H1 (cell line): ENCODE data around the gene TP53BP2. TPM values are rescaled to one million over a fixed set of nuclear protein-coding genes. Genes with fewer than 3 reads are reported as not detected.

ENCODE experiments used
- CTCF ChIA-PET: fragments of 300-600 bp; sonication (Branson Sonifier 250); formaldehyde crosslinking; loops from one replicate; lab custom pipeline; 2021; ENCODE audit not compliant: partially characterized antibody; lab: Charles Lee
- POLR2A ChIA-PET: fragments of 300-600 bp; sonication (Branson Sonifier 250); formaldehyde crosslinking; loops from one replicate; lab custom pipeline; 2021; ENCODE audit warnings: inconsistent platforms; ENCODE audit not compliant: partially characterized antibody; lab: Charles Lee
- DNase-seq, 2 experiments: peaks; one replicate each; pipeline versions ENCODE4 v3.0.0 to v3.0.0-alpha.2; 2010 to 2022; ENCODE audit warnings: low spot score in 2 of 2, low read depth in 1 of 2, mixed read lengths in 1 of 2
- FAIRE-seq: peaks from 2 replicates; lab custom pipeline; 2011; peaks lifted over from hg19 to GRCh38; lab: Jason Lieb, UNC
- H2AFZ ChIP-seq: 2 replicates; pipeline ENCODE4 v1.8.1; 2012; ENCODE audit warnings: low read length, inconsistent platforms
- H2AK5ac ChIP-seq: 2 replicates; pipeline ENCODE4 v1.6.1; 2013; ENCODE audit warnings: low read depth, low read length
- H2BK120ac ChIP-seq: replicated peaks from 2 replicates; pipeline ENCODE3; 2013; ENCODE audit warnings: low read depth, low read length, inconsistent platforms
- H2BK12ac ChIP-seq: 2 replicates; pipeline ENCODE4 v1.6.1; 2013; ENCODE audit warnings: low read depth, low read length
- H2BK15ac ChIP-seq: 2 replicates; pipeline ENCODE4 v1.6.1; 2013; ENCODE audit warnings: low read length
- H2BK20ac ChIP-seq: 2 replicates; pipeline ENCODE4 v1.6.1; 2013; ENCODE audit warnings: low read length
- H2BK5ac ChIP-seq: 2 replicates; pipeline ENCODE4 v1.6.1; 2013; ENCODE audit warnings: low read depth, low read length
- H3K14ac ChIP-seq: 2 replicates; pipeline ENCODE4 v1.6.1; 2013; ENCODE audit warnings: inconsistent platforms; ENCODE audit not compliant: insufficient read length
- H3K18ac ChIP-seq: 2 replicates; pipeline ENCODE4 v1.6.1; 2013; ENCODE audit warnings: low read length; ENCODE audit errors: extremely low read depth
- H3K23ac ChIP-seq: 2 replicates; pipeline ENCODE4 v1.6.1; 2013; ENCODE audit warnings: inconsistent platforms; ENCODE audit not compliant: insufficient read length
- H3K23me2 ChIP-seq: 2 replicates; pipeline ENCODE4 v1.6.1; 2013; ENCODE audit warnings: low read depth, low read length
- H3K27ac ChIP-seq: 2 replicates; pipeline ENCODE4 v1.6.1; 2011; ENCODE audit warnings: low read depth, low read length, inconsistent platforms
- H3K27me3 ChIP-seq, 4 experiments: replicated peaks in 1 of 4; 1 replicate in 1 of 4; 2 replicates in 3 of 4; pipeline versions ENCODE4 v1.6.1 to v1.8.1; 2011 to 2013; ENCODE audit warnings: low read length in 3 of 4, mild to moderate bottlenecking in 3 of 4, inconsistent platforms in 2 of 4, mixed read lengths in 2 of 4, moderate library complexity in 1 of 4; ENCODE audit not compliant: control insufficient read depth in 3 of 4, insufficient read depth in 3 of 4; ENCODE audit errors: extremely low read depth in 1 of 4
- H3K36me3 ChIP-seq, 4 experiments: 2 replicates each; pipeline versions ENCODE4 v1.6.1 to v1.8.1; 2011 to 2013; ENCODE audit warnings: mild to moderate bottlenecking in 4 of 4, low read length in 3 of 4, moderate library complexity in 2 of 4, control low read depth in 1 of 4, inconsistent platforms in 1 of 4; ENCODE audit not compliant: insufficient read depth in 4 of 4, control insufficient read depth in 2 of 4
- H3K4ac ChIP-seq: replicated peaks from 2 replicates; pipeline ENCODE3; 2013; ENCODE audit warnings: low read length, low read depth, mixed read lengths, inconsistent platforms; ENCODE audit not compliant: insufficient read length
- H3K4me1 ChIP-seq, 4 experiments: replicated peaks in 1 of 4; 1 replicate in 1 of 4; 2 replicates in 3 of 4; pipeline versions ENCODE4 v1.6.1 to v1.8.1; 2011 to 2013; ENCODE audit warnings: low read length in 3 of 4, inconsistent platforms in 2 of 4, mixed read lengths in 1 of 4; ENCODE audit not compliant: insufficient read depth in 4 of 4, control insufficient read depth in 3 of 4
- H3K4me2 ChIP-seq, 2 experiments: 2 replicates each; pipeline versions ENCODE4 v1.6.1 to v1.8.1; 2011 to 2013; ENCODE audit warnings: low read depth in 2 of 2, low read length in 2 of 2, control low read depth in 1 of 2, inconsistent platforms in 1 of 2, mild to moderate bottlenecking in 1 of 2; ENCODE audit not compliant: insufficient read depth in 1 of 2
- H3K4me3 ChIP-seq, 4 experiments: fragments of 200-600, 300-600 bp in 1 of 4; sonication (generic), shearing (Covaris generic), sonication (Bioruptor Twin) in 1 of 4; 2 replicates each; pipeline versions ENCODE4 v1.5.1 to v1.8.1; 2011 to 2016; ENCODE audit warnings: low read length in 4 of 4, low read depth in 3 of 4, control low read depth in 2 of 4, inconsistent platforms in 2 of 4, mild to moderate bottlenecking in 2 of 4, mixed read lengths in 1 of 4, moderate library complexity in 1 of 4; ENCODE audit not compliant: insufficient read depth in 2 of 4; ENCODE audit errors: extremely low read depth in 1 of 4
- H3K56ac ChIP-seq: replicated peaks from 2 replicates; pipeline ENCODE3; 2013; ENCODE audit warnings: low read depth, mild to moderate bottlenecking, mixed read lengths, low read length, inconsistent platforms; ENCODE audit not compliant: insufficient read length
- H3K79me1 ChIP-seq: 2 replicates; pipeline ENCODE4 v1.6.1; 2013; ENCODE audit warnings: low read depth, low read length, control low read depth
- H3K79me2 ChIP-seq, 2 experiments: 2 replicates each; pipeline versions ENCODE4 v1.6.1 to v1.8.1; 2012 to 2013; ENCODE audit warnings: low read length in 2 of 2, mild to moderate bottlenecking in 2 of 2, inconsistent platforms in 1 of 2; ENCODE audit not compliant: insufficient read depth in 2 of 2, control insufficient read depth in 1 of 2
- H3K9ac ChIP-seq, 4 experiments: replicated peaks in 1 of 4; 1 replicate in 1 of 4; 2 replicates in 3 of 4; pipeline versions ENCODE4 v1.6.1 to v1.8.1; 2011 to 2013; ENCODE audit warnings: low read depth in 3 of 4, low read length in 3 of 4, control low read depth in 2 of 4, mild to moderate bottlenecking in 2 of 4, moderate library complexity in 2 of 4, inconsistent platforms in 1 of 4; ENCODE audit errors: extremely low read depth in 1 of 4
- H3K9me3 ChIP-seq, 2 experiments: 2 replicates each; pipeline versions ENCODE4 v1.6.1 to v1.8.1; 2012 to 2013; ENCODE audit warnings: mild to moderate bottlenecking in 2 of 2, moderate library complexity in 2 of 2, control low read depth in 1 of 2, inconsistent platforms in 1 of 2, low read depth in 1 of 2, low read length in 1 of 2, mixed read lengths in 1 of 2; ENCODE audit not compliant: insufficient read depth in 2 of 2
- H4K20me1 ChIP-seq, 2 experiments: replicated peaks in 1 of 2; 2 replicates each; pipeline versions ENCODE3 to v1.8.1; 2011 to 2013; ENCODE audit warnings: inconsistent platforms in 2 of 2, low read length in 2 of 2, mild to moderate bottlenecking in 1 of 2; ENCODE audit not compliant: insufficient read depth in 2 of 2, control insufficient read depth in 1 of 2
- H4K5ac ChIP-seq: 2 replicates; pipeline ENCODE4 v1.6.1; 2013; ENCODE audit warnings: low read length, low read depth, mixed read lengths, inconsistent platforms; ENCODE audit not compliant: insufficient read length
- H4K8ac ChIP-seq: 2 replicates; pipeline ENCODE4 v1.8.0; 2013; ENCODE audit warnings: mild to moderate bottlenecking, moderate library complexity, low read length, inconsistent platforms; ENCODE audit not compliant: insufficient read depth; ENCODE audit errors: extremely low read depth
- H4K91ac ChIP-seq: replicated peaks from 2 replicates; pipeline ENCODE3; 2013; ENCODE audit warnings: low read length, mixed read lengths, inconsistent platforms; ENCODE audit not compliant: insufficient read length
- CHD1 ChIP-seq: IDR thresholded peaks from 2 replicates; pipeline ENCODE4 v1.6.1; 2012; ENCODE audit warnings: low read depth, low read length, improper control_type of control experiment
- SIRT6 ChIP-seq: IDR thresholded peaks from one replicate; pipeline ENCODE4 v1.7.1; 2012; ENCODE audit warnings: low read length, inconsistent platforms
- SP1 ChIP-seq: IDR thresholded peaks from 2 replicates; pipeline ENCODE4 v1.6.1; 2011; ENCODE audit warnings: low read depth, low read length
- SUZ12 ChIP-seq: fragments of 200-600 bp; sonication (generic); IDR thresholded peaks from 2 replicates; pipeline ENCODE4 v1.6.1; 2012; ENCODE audit warnings: mild to moderate bottlenecking, inconsistent platforms, low read length, moderate library complexity, mixed read lengths
- WGBS, 2 experiments: shearing (Covaris generic) in 1 of 2; methylation state at CpG; one replicate each; pipeline versions ENCODE4 v1.1.6 to v1.1.7; 2013 to 2015; ENCODE audit warnings: low lambda C conversion rate in 2 of 2, mixed read lengths in 2 of 2, inconsistent platforms in 1 of 2, low coverage in 1 of 2, missing lambda C conversion rate in 1 of 2; ENCODE audit not compliant: insufficient replicate concordance in 2 of 2, insufficient coverage in 1 of 2, insufficient read length in 1 of 2; ENCODE audit errors: extremely low coverage in 1 of 2, missing lambda C conversion rate in 1 of 2; 5-methylcytosine and 5-hydroxymethylcytosine counted together
- polyA plus RNA-seq, 7 experiments: library from polyadenylated mRNA; depleted of rRNA in 3 of 7; stranded (reverse) in 5 of 7; unstranded in 2 of 7; fragments of >200 nt in 5 of 7; fragments of 200-250 nt in 2 of 7; gene quantifications; 1 replicate in 5 of 7; 2 replicates in 1 of 7; 4 replicates in 1 of 7; pipeline versions ENCODE4 v1.2.1 to v1.2.3, GENCODE V29; 2011 to 2013; ENCODE audit warnings: missing spikeins in 2 of 7, mixed read lengths in 2 of 7
- total RNA-seq: library from RNA; stranded (reverse); fragmentation: NEBNext Ultra II Directional; extraction: Animal tissue kit (Norgen Biotek cat#: 25700); gene quantifications from 2 replicates; pipeline ENCODE4 v1.2.1, GENCODE V29; 2021
- TF ChIP-seq, protein P1 (sequence below): IDR thresholded peaks from 2 replicates; pipeline ENCODE4 v1.6.1; 2012; ENCODE audit warnings: inconsistent platforms

TP53BP2 gene
- total and polyA plus RNA-seq, 2 of the 8 experiments (the other 6 are each of a cell fraction or from before 2014, with no cell fraction given), result 18.0 to 38.7 TPM

DNA sequence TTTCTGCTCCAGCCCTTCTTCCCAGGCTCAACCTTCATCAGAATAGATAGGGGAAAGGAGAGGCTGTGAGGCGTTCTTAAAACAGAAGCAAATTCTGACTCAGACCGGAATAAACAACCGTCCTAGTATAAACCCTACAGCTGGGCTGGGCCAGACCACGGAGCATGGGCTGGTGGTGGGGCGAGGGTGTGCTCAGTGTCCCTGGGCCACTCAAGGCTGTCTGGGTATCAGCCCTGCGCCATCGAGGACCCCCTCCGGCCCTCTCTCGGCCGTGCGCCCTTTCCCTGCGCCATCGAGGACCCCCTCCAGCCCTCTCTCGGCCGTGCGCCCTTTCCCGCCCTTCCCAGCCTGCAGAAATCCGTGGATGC lies 97.4 kb downstream of the TP53BP2 start:
- POLR2A ChIA-PET, result interaction anchor here (1.2 to 2.2 kb wide), 3 partner anchors 30 to 48 kb away, joined by 5 to 10 read pairs (median 7); partner anchors contain the start of gene CAPN2
- H3K23ac ChIP-seq, result no peak overlapping the region
- peaks cover 6% of the 10 kb centered on the region; the same call in 1 of the 2 replicates for H3K23me2 ChIP-seq
- no peak overlapping the region for H2BK120ac ChIP-seq
- CTCF ChIA-PET, result interaction anchor here (0.6 to 8.3 kb wide), 14 partner anchors 9 to 690 kb away, joined by 3 to 74 read pairs (median 32); partner anchors contain the start of gene CAPN2
- H3K14ac ChIP-seq, result no peak overlapping the region
- H2AFZ ChIP-seq, result peak overlapping the region; percentile 68; the same call in 1 of the 2 replicates
- no peak for FAIRE-seq
- no peaks in the 10 kb centered on the region for H3K79me2 ChIP-seq
- H3K18ac ChIP-seq, result peak overlapping the region; percentile 95
- no peak for TF ChIP-seq SUZ12
- no peak for TF ChIP-seq SP1
- no peak for TF ChIP-seq SIRT6
- TF ChIP-seq, protein P1, sequence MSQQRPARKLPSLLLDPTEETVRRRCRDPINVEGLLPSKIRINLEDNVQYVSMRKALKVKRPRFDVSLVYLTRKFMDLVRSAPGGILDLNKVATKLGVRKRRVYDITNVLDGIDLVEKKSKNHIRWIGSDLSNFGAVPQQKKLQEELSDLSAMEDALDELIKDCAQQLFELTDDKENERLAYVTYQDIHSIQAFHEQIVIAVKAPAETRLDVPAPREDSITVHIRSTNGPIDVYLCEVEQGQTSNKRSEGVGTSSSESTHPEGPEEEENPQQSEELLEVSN, result peak; percentile 87; the same call in 1 of the 2 replicates
- no peak for TF ChIP-seq CHD1
- no peak overlapping the region for H2AK5ac ChIP-seq
- peak overlapping the region; percentile 96 for H3K4ac ChIP-seq
- H2BK15ac ChIP-seq, result no peak overlapping the region; the same call in 1 of the 2 replicates
- 18% methylated on average over 12 of the region's 18 CpGs; no CpG with 5 or more reads in 1 of the 2 experiments for WGBS, 2 experiments
- H3K4me3 ChIP-seq, result peak overlapping the region; percentile 43 to 77 (median 70)
- H3K27me3 ChIP-seq, result peaks cover 3 to 21% (median 17%) of the 10 kb centered on the region in 4 experiments
- H3K56ac ChIP-seq, result no peak overlapping the region
- peak overlapping the region in 3 of 4 experiments; percentile 51 to 65 (median 62); a peak in 5 of 7 replicates for H3K9ac ChIP-seq
- no peaks in the 10 kb centered on the region for H3K79me1 ChIP-seq
- H3K4me1 ChIP-seq, result peaks cover 0 to 16% (median 9%) of the 10 kb centered on the region in 4 experiments; a peak in 6 of 7 replicates
- DNase-seq, result no peak
- H3K4me2 ChIP-seq, result peak overlapping the region; percentile 83 to 94
- no peak overlapping the region for H4K91ac ChIP-seq
- H2BK12ac ChIP-seq, result peak overlapping the region; percentile 94; the same call in 1 of the 2 replicates
- H4K5ac ChIP-seq, result no peak overlapping the region
- H4K8ac ChIP-seq, result peak overlapping the region; percentile 92
- H4K20me1 ChIP-seq, result no peaks in the 10 kb centered on the region
- H3K36me3 ChIP-seq, result no peaks in the 10 kb centered on the region; a peak in 1 of 8 replicates
- no peak overlapping the region for H2BK5ac ChIP-seq
- H3K27ac ChIP-seq, result no peak overlapping the region
- no peak overlapping the region for H2BK20ac ChIP-seq
- no peaks in the 10 kb centered on the region for H3K9me3 ChIP-seq
